H1 (cell line): Measurements from ENCODE around the gene TASP1.

Experiments used
- ATF2 ChIP-seq: IDR thresholded peaks from 2 replicates; pipeline ENCODE4 v1.6.1; 2012; ENCODE audit warnings: low read length, inconsistent platforms
- CREB1 ChIP-seq: IDR thresholded peaks from 2 replicates; pipeline ENCODE4 v1.6.1; 2012; ENCODE audit warnings: inconsistent platforms
- CTCF ChIP-seq, 3 experiments: IDR thresholded peaks; 1 replicate in 2 of 3; 2 replicates in 1 of 3; pipeline versions ENCODE4 v1.5.1 to v1.6.1; 2011; ENCODE audit warnings: low read length in 3 of 3, mild to moderate bottlenecking in 3 of 3, inconsistent platforms in 2 of 3, low read depth in 1 of 3, moderate library complexity in 1 of 3; ENCODE audit not compliant: insufficient read depth in 1 of 3; ENCODE audit errors: control extremely low read depth in 1 of 3
- EZH2 ChIP-seq: fragments of 200-600 bp; sonication (generic); IDR thresholded peaks from 2 replicates; pipeline ENCODE4 v1.7.1; 2012; ENCODE audit warnings: low read depth, mild to moderate bottlenecking, moderate library complexity, low read length, inconsistent platforms; ENCODE audit not compliant: severe bottlenecking
- JUN ChIP-seq: IDR thresholded peaks from 2 replicates; pipeline ENCODE4 v1.6.1; 2011; ENCODE audit warnings: low read depth, mild to moderate bottlenecking, improper control_type of control experiment, low read length
- JUND ChIP-seq: IDR thresholded peaks from 2 replicates; pipeline ENCODE4 v1.6.1; 2011; ENCODE audit warnings: mild to moderate bottlenecking, improper control_type of control experiment, low read length
- MAX ChIP-seq: IDR thresholded peaks from 2 replicates; pipeline ENCODE4 v1.6.1; 2012; ENCODE audit warnings: inconsistent platforms
- POLR2A ChIP-seq, 2 experiments: IDR thresholded peaks; 1 replicate in 1 of 2; 2 replicates in 1 of 2; pipeline ENCODE4 v1.6.1; 2011; ENCODE audit warnings: low read depth in 2 of 2, low read length in 2 of 2, mild to moderate bottlenecking in 2 of 2; ENCODE audit errors: control extremely low read depth in 1 of 2
- RBBP5 ChIP-seq: IDR thresholded peaks from 2 replicates; pipeline ENCODE4 v1.7.1; 2012; ENCODE audit warnings: low read depth, mild to moderate bottlenecking, inconsistent platforms, low read length, moderate library complexity, borderline replicate concordance
- SIN3A ChIP-seq, 2 experiments: IDR thresholded peaks in 1 of 2; conservative IDR thresholded peaks in 1 of 2; 2 replicates each; pipeline ENCODE4 v1.6.1; 2011 to 2012; ENCODE audit warnings: low read length in 2 of 2, improper control_type of control experiment in 1 of 2, low read depth in 1 of 2, mild to moderate bottlenecking in 1 of 2
- SP1 ChIP-seq: IDR thresholded peaks from 2 replicates; pipeline ENCODE4 v1.6.1; 2011; ENCODE audit warnings: low read depth, low read length
- SP2 ChIP-seq: IDR thresholded peaks from 2 replicates; pipeline ENCODE4 v1.6.1; 2012; ENCODE audit warnings: mild to moderate bottlenecking, low read length, inconsistent platforms

- TF ChIP-seq ATF2 (no peak), JUND (no peak), SP2 (no peak), SIN3A (conservative IDR thresholded peaks at IDR 0.05 in 1 of 2, IDR thresholded peaks at IDR 0.05 in 1 of 2; ENCODE audit: low read depth in 1 of 2, low read length in 2 of 2) (no peak), CTCF (IDR thresholded peaks at IDR 0.05; ENCODE audit: control extremely low read depth in 1 of 3, insufficient read depth in 1 of 3, low read depth in 1 of 3, low read length in 3 of 3) (no peak), EZH2 (no peak), MAX (no peak), SP1 (no peak), POLR2A (IDR thresholded peaks at IDR 0.05; ENCODE audit: control extremely low read depth in 1 of 2, low read depth in 2 of 2, low read length in 2 of 2) (no peak), RBBP5 (no peak), JUN (no peak), CREB1 (no peak)
These were observed 296.1 kb downstream of the TASP1 start for GRCh38 chr20:13342469-13343242.
